MM.1S (cell line): ENCODE results near the gene CDH9.
A peak's percentile ranks its signal among the peaks of the same experiment; 100 is the strongest.

Experiments
- DNase-seq: peaks from one replicate; pipeline ENCODE4 v3.0.0-alpha.2; 2015
- H2AFZ ChIP-seq: fragments of 300-600 bp; sonication (generic); 2 replicates; pipeline ENCODE4 v1.6.0; 2016; ENCODE audit warnings: antibody characterized with exemption, low read length
- H3F3A ChIP-seq: fragments of 300-600 bp; sonication (generic); 2 replicates; pipeline ENCODE4 v1.6.1; 2016; ENCODE audit warnings: mild to moderate bottlenecking, antibody characterized with exemption, low read length, moderate library complexity, mixed read lengths; ENCODE audit not compliant: insufficient read depth
- H3K27ac ChIP-seq: fragments of 300-600 bp; sonication (generic); 2 replicates; pipeline ENCODE4 v1.5.1; 2016; ENCODE audit warnings: mild to moderate bottlenecking, low read length
- H3K27me3 ChIP-seq: fragments of 300-600 bp; sonication (generic); replicated peaks from 2 replicates; pipeline ENCODE4 v1.6.0; 2016; ENCODE audit warnings: low read length; ENCODE audit not compliant: insufficient read depth
- H3K36me3 ChIP-seq: fragments of 300-600 bp; sonication (generic); replicated peaks from 2 replicates; pipeline ENCODE4 v1.6.1; 2016; ENCODE audit warnings: mild to moderate bottlenecking, low read length, mixed read lengths; ENCODE audit not compliant: insufficient read depth
- H3K4me1 ChIP-seq: fragments of 300-600 bp; sonication (generic); 2 replicates; pipeline ENCODE4 v1.6.1; 2016; ENCODE audit warnings: low read length, mixed read lengths
- H3K4me2 ChIP-seq: fragments of 300-600 bp; sonication (generic); 2 replicates; pipeline ENCODE4 v1.6.0; 2016; ENCODE audit warnings: low read depth, low read length
- H3K4me3 ChIP-seq: fragments of 300-600 bp; sonication (generic); 2 replicates; pipeline ENCODE4 v1.5.1; 2016; ENCODE audit warnings: low read length, mixed read lengths
- H3K79me2 ChIP-seq: fragments of 300-600 bp; sonication (generic); 2 replicates; pipeline ENCODE4 v1.6.1; 2016; ENCODE audit warnings: mixed run types, low read length, mixed read lengths
- H3K9ac ChIP-seq: fragments of 300-600 bp; sonication (generic); 2 replicates; pipeline ENCODE4 v1.6.1; 2016; ENCODE audit warnings: low read length, mixed read lengths
- H3K9me2 ChIP-seq: fragments of 300-600 bp; sonication (generic); replicated peaks from 2 replicates; pipeline ENCODE4 v1.6.1; 2016; ENCODE audit warnings: mild to moderate bottlenecking, low read length, mixed read lengths; ENCODE audit not compliant: insufficient read depth
- H3K9me3 ChIP-seq: fragments of 300-600 bp; sonication (generic); replicated peaks from 2 replicates; pipeline ENCODE4 v1.6.1; 2016; ENCODE audit warnings: mild to moderate bottlenecking, low read length, mixed read lengths; ENCODE audit not compliant: insufficient read depth
- H4K20me1 ChIP-seq: fragments of 300-600 bp; sonication (generic); 2 replicates; pipeline ENCODE4 v1.6.1; 2016; ENCODE audit warnings: mild to moderate bottlenecking, low read length, moderate library complexity, mixed read lengths; ENCODE audit not compliant: insufficient read depth
- CTCF ChIP-seq: fragments of 300-600 bp; sonication (generic); IDR thresholded peaks from 2 replicates; pipeline ENCODE4 v1.5.1; 2016; ENCODE audit warnings: antibody characterized with exemption, low read length, mixed read lengths
- EZH2 ChIP-seq: fragments of 300-600 bp; sonication (generic); optimal IDR thresholded peaks from 2 replicates; pipeline ENCODE3; 2017; ENCODE audit warnings: low read depth, mild to moderate bottlenecking, antibody characterized with exemption, low read length, mixed read lengths
- EZH2phosphoT487 ChIP-seq: fragments of 300-600 bp; sonication (generic); IDR thresholded peaks from 2 replicates; pipeline ENCODE4 v1.6.1; 2018; ENCODE audit warnings: antibody characterized with exemption, low read length

The CDH9 gene

DNA sequence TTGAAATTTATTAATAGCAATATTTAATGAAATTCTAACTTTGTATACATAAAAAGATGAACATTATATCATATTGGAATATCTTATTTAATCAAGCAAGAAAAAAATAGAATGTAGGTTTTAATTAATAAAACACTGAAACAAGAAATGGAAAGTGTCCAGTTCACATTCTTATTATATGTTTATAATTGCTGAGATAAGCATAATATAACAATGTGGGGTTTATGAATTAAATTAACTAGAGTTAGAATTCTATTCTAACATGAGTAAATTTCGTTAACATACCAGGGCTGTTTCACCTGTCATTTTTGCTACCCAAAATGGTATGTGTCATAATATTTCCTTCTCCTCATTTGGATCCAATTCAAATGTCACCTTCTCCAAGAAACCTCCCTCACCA, 12.3 kb downstream of the CDH9 start:
- Histone ChIP-seq H3K4me1 (no peaks in the 10 kb centered on the region), H2AFZ (no peak overlapping the region), H3K9me2 (no peaks in the 10 kb centered on the region), H3K79me2 (no peaks in the 10 kb centered on the region), H3K9ac (no peak overlapping the region), H3K27me3 (no peaks in the 10 kb centered on the region), H3K4me3 (no peak overlapping the region), H3K4me2 (no peak overlapping the region), H4K20me1 (no peaks in the 10 kb centered on the region), H3K36me3 (no peaks in the 10 kb centered on the region), H3K9me3 (no peaks in the 10 kb centered on the region), H3F3A (no peaks in the 10 kb centered on the region), H3K27ac (no peak overlapping the region)
- TF ChIP-seq CTCF, result no peak
- no peak for TF ChIP-seq EZH2
- TF ChIP-seq EZH2phosphoT487, result no peak
- no peak for DNase-seq

DNA sequence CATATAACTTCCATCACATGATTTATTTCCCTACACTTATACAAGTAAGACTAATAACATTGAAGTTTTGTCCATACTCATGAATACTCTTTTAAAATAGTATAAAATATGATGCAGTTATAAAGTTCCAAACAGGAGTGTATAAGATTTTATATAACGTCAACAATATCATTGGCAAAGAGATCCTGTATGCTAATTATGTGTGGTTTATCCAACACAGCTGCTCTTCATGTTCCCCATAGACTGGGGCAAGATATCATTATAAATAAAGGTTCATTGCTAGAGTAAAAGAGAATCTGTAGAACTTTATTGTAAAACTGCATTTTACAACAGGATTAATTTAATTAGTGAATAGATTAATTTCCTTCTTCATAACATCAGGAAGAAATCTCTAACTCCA, 16.9 kb downstream of the CDH9 start:
- Histone ChIP-seq H3K27ac (no peak overlapping the region), H3K79me2 (no peaks in the 10 kb centered on the region), H3K9me2 (no peaks in the 10 kb centered on the region), H3K27me3 (no peaks in the 10 kb centered on the region), H3K9me3 (no peaks in the 10 kb centered on the region), H3F3A (no peaks in the 10 kb centered on the region), H2AFZ (no peak overlapping the region), H3K4me1 (no peaks in the 10 kb centered on the region), H4K20me1 (no peaks in the 10 kb centered on the region), H3K4me2 (no peak overlapping the region), H3K4me3 (no peak overlapping the region), H3K9ac (no peak overlapping the region), H3K36me3 (no peaks in the 10 kb centered on the region)
- TF ChIP-seq EZH2, result no peak
- no peak for TF ChIP-seq CTCF
- no peak for TF ChIP-seq EZH2phosphoT487
- DNase-seq, result no peak

GRCh38 chr5:27020973-27021372, 17.4 kb downstream of the CDH9 start:
- H3K79me2 ChIP-seq, result no peaks in the 10 kb centered on the region
- no peak overlapping the region for H3K9ac ChIP-seq
- no peaks in the 10 kb centered on the region for H3K4me1 ChIP-seq
- no peaks in the 10 kb centered on the region for H3F3A ChIP-seq
- no peaks in the 10 kb centered on the region for H3K36me3 ChIP-seq
- no peaks in the 10 kb centered on the region for H3K9me2 ChIP-seq
- no peak overlapping the region for H2AFZ ChIP-seq
- H4K20me1 ChIP-seq, result no peaks in the 10 kb centered on the region
- H3K27ac ChIP-seq, result no peak overlapping the region
- H3K9me3 ChIP-seq, result no peaks in the 10 kb centered on the region
- H3K4me2 ChIP-seq, result no peak overlapping the region
- no peaks in the 10 kb centered on the region for H3K27me3 ChIP-seq
- peak; percentile 42 for DNase-seq
- TF ChIP-seq EZH2 (no peak), CTCF (peak; percentile 42), EZH2phosphoT487 (no peak)
- H3K4me3 ChIP-seq, result no peak overlapping the region
